Liver (tissue), 2 donors: ENCODE data around the gene SRRD.

Source experiments
- FOXA1 ChIP-seq: IDR thresholded peaks from 2 replicates; pipeline ENCODE4 v1.6.1; 2016; ENCODE audit warnings: antibody characterized with exemption
- TAF1 ChIP-seq: conservative IDR thresholded peaks from 2 replicates; pipeline ENCODE4 v1.6.1; 2016; ENCODE audit warnings: antibody characterized with exemption, mild to moderate bottlenecking
- donor health status: healthy.

GRCh38 chr22:26487996-26488395 lies 4.3 kb downstream of the SRRD start:
- TF ChIP-seq FOXA1 (no peak), TAF1 (no peak)
